ENCODE measurements around the gene SPSB3. TPM values are rescaled to one million over a fixed set of nuclear protein-coding genes. Genes with fewer than 3 reads are reported as not detected.

The SPSB3 gene
- total RNA-seq, 1 donor from 2014 or later = 48.2 TPM

- peaks cover 12% of the 10 kb centered on the region for H3K36me3 ChIP-seq (ENCODE audit: control insufficient read depth, insufficient read depth, low read length)
- DNase-seq (ENCODE audit: low read depth) (no peak), FAIRE-seq (no peak)
- H3K27me3 ChIP-seq (ENCODE audit: control insufficient read depth, insufficient read depth, low read length) = no peaks in the 10 kb centered on the region
- no peak overlapping the region for H3K4me3 ChIP-seq (ENCODE audit: low read depth, low read length)
- TF ChIP-seq CTCF (IDR thresholded peaks at IDR 0.05; ENCODE audit: insufficient read depth, low read length, severe bottlenecking) = no peak
These were observed 7.3 kb upstream of the SPSB3 start for GRCh38 chr16:1789643-1790045.

- no peak for DNase-seq (ENCODE audit: low read depth)
- peaks cover 12% of the 10 kb centered on the region for H3K36me3 ChIP-seq (ENCODE audit: control insufficient read depth, insufficient read depth, low read length)
- no peak for TF ChIP-seq CTCF (IDR thresholded peaks at IDR 0.05; ENCODE audit: insufficient read depth, low read length, severe bottlenecking)
- no peak overlapping the region for H3K4me3 ChIP-seq (ENCODE audit: low read depth, low read length)
- FAIRE-seq = no peak
- no peaks in the 10 kb centered on the region for H3K27me3 ChIP-seq (ENCODE audit: control insufficient read depth, insufficient read depth, low read length)
These were observed 6.3 kb upstream of the SPSB3 start for GRCh38 chr16:1788708-1789100.

GRCh38 chr16:1788095-1788707, 5.8 kb upstream of the SPSB3 start:
- Histone ChIP-seq H3K27me3 (ENCODE audit: control insufficient read depth, insufficient read depth, low read length) (no peaks in the 10 kb centered on the region), H3K36me3 (ENCODE audit: control insufficient read depth, insufficient read depth, low read length) (peaks cover 12% of the 10 kb centered on the region), H3K4me3 (ENCODE audit: low read depth, low read length) (no peak overlapping the region)
- no peak for TF ChIP-seq CTCF (IDR thresholded peaks at IDR 0.05; ENCODE audit: insufficient read depth, low read length, severe bottlenecking)
- no peak for FAIRE-seq
- DNase-seq (ENCODE audit: low read depth) = no peak

GRCh38 chr16:1787322-1788094, 5.1 kb upstream of the SPSB3 start:
- no peak overlapping the region for H3K4me3 ChIP-seq (ENCODE audit: low read depth, low read length)
- DNase-seq (ENCODE audit: low read depth) (no peak), FAIRE-seq (no peak)
- peaks cover 12% of the 10 kb centered on the region for H3K36me3 ChIP-seq (ENCODE audit: control insufficient read depth, insufficient read depth, low read length)
- no peak for TF ChIP-seq CTCF (IDR thresholded peaks at IDR 0.05; ENCODE audit: insufficient read depth, low read length, severe bottlenecking)
- H3K27me3 ChIP-seq (ENCODE audit: control insufficient read depth, insufficient read depth, low read length) = no peaks in the 10 kb centered on the region

GRCh38 chr16:1787056-1787321, 4.6 kb upstream of the SPSB3 start:
- no peak for DNase-seq (ENCODE audit: low read depth)
- no peak for FAIRE-seq
- Histone ChIP-seq H3K4me3 (ENCODE audit: low read depth, low read length) (no peak overlapping the region), H3K27me3 (ENCODE audit: control insufficient read depth, insufficient read depth, low read length) (no peaks in the 10 kb centered on the region), H3K36me3 (ENCODE audit: control insufficient read depth, insufficient read depth, low read length) (peaks cover 12% of the 10 kb centered on the region)
- TF ChIP-seq CTCF (IDR thresholded peaks at IDR 0.05; ENCODE audit: insufficient read depth, low read length, severe bottlenecking) = no peak
